HepG2 (cell line): ENCODE data around the gene ZMYND12. TPM values are rescaled to one million over a fixed set of nuclear protein-coding genes. Genes with fewer than 3 reads are reported as not detected.

Source experiments
- ATAC-seq: fragments of 200-7000 bp; cut with Tn5 transposase; 3 replicates; pipeline ENCODE4 v1.9.1; 2020; ENCODE audit warnings: mild to moderate bottlenecking, moderate library complexity
- BruUV-seq: library from RNA; stranded (reverse); fragments of 400-500 nt; replicated peaks from 2 replicates; lab custom pipeline; 2021; lab: Mats Ljungman, UMichigan
- CTCF ChIA-PET: fragments of 300-600 bp; formaldehyde crosslinking; extraction: SDS; loops from one replicate; lab custom pipeline; 2021; ENCODE audit warnings: low total read pairs, inconsistent platforms, low intra/inter-chr PET ratio; lab: Yijun Ruan, JAX
- POLR2A ChIA-PET: fragments of 350-600 bp; sonication (Branson Sonifier 250); formaldehyde crosslinking; loops from one replicate; lab custom pipeline; 2020; ENCODE audit warnings: antibody characterized with exemption, inconsistent platforms; lab: Yijun Ruan, JAX
- DNase-seq: peaks from one replicate; pipeline ENCODE4 v3.0.0-alpha.2; 2015; ENCODE audit warnings: low spot score
- FAIRE-seq: peaks from 3 replicates; lab custom pipeline; 2011; peaks lifted over from hg19 to GRCh38; lab: Jason Lieb, UNC
- H2AFZ ChIP-seq: one replicate; pipeline ENCODE4 v1.6.1; 2011; ENCODE audit warnings: low read length, inconsistent platforms
- H3K27ac ChIP-seq: fragments of 300-600 bp; 3 replicates; pipeline ENCODE4 v1.8.0; 2011; ENCODE audit warnings: mixed run types, mild to moderate bottlenecking, mixed read lengths, low read length, inconsistent platforms; ENCODE audit not compliant: insufficient read depth; ENCODE audit errors: extremely low read length
- H3K27me3 ChIP-seq, 2 experiments: fragments of 200-600 bp in 1 of 2; 2 replicates in 1 of 2; 3 replicates in 1 of 2; pipeline versions ENCODE4 v1.6.0 to v1.8.0; 2011; ENCODE audit warnings: low read length in 2 of 2, mild to moderate bottlenecking in 2 of 2, moderate library complexity in 2 of 2, inconsistent platforms in 1 of 2; ENCODE audit not compliant: insufficient read depth in 2 of 2, control insufficient read depth in 1 of 2
- H3K36me3 ChIP-seq, 2 experiments: fragments of 200-600 bp in 1 of 2; replicated peaks in 1 of 2; 2 replicates in 1 of 2; 3 replicates in 1 of 2; pipeline versions ENCODE4 v1.5.1 to v1.8.0; 2011; ENCODE audit warnings: low read length in 2 of 2, inconsistent platforms in 1 of 2; ENCODE audit not compliant: insufficient read depth in 2 of 2, control insufficient read depth in 1 of 2
- H3K4me1 ChIP-seq: 2 replicates; pipeline ENCODE4 v1.5.1; 2012; ENCODE audit warnings: low read length, inconsistent platforms; ENCODE audit not compliant: insufficient read depth
- H3K4me2 ChIP-seq: 2 replicates; pipeline ENCODE4 v1.6.0; 2011; ENCODE audit warnings: low read depth, low read length, inconsistent platforms
- H3K4me3 ChIP-seq, 3 experiments: fragments of 200-600 bp in 1 of 3; sonication (generic), shearing (Covaris generic) in 1 of 3; replicated peaks in 1 of 3; 2 replicates each; pipeline ENCODE4 v1.5.1; 2011 to 2016; ENCODE audit warnings: low read length in 3 of 3, inconsistent platforms in 2 of 3, low read depth in 2 of 3, mild to moderate bottlenecking in 2 of 3, control low read depth in 1 of 3, mixed read lengths in 1 of 3; ENCODE audit not compliant: insufficient read depth in 1 of 3
- H3K79me2 ChIP-seq: one replicate; pipeline ENCODE4 v1.6.1; 2011; ENCODE audit warnings: low read length, inconsistent platforms; ENCODE audit not compliant: insufficient read depth
- H3K9ac ChIP-seq: 2 replicates; pipeline ENCODE4 v1.6.0; 2011; ENCODE audit warnings: mild to moderate bottlenecking, low read depth, low read length, inconsistent platforms; ENCODE audit not compliant: insufficient read depth
- H3K9me3 ChIP-seq: 2 replicates; pipeline ENCODE4 v1.5.1; 2012; ENCODE audit warnings: mild to moderate bottlenecking, low read length
- H4K20me1 ChIP-seq: 2 replicates; pipeline ENCODE4 v1.6.0; 2011; ENCODE audit warnings: inconsistent platforms, mild to moderate bottlenecking, low read length, moderate library complexity; ENCODE audit not compliant: insufficient read depth
- BHLHE40 ChIP-seq: IDR thresholded peaks from 2 replicates; pipeline ENCODE4 v1.6.1; 2011; ENCODE audit warnings: low read length, improper control_type of control experiment
- FOSL2 ChIP-seq: sonication (generic); formaldehyde crosslinking; IDR thresholded peaks from 2 replicates; pipeline ENCODE4 v1.4.0; 2020; ENCODE audit warnings: missing genetic modification reagents
- ZNF34 ChIP-seq: sonication (generic); formaldehyde crosslinking; IDR thresholded peaks from 2 replicates; pipeline ENCODE4 v1.4.0; 2020; ENCODE audit warnings: mild to moderate bottlenecking, missing genetic modification reagents, borderline replicate concordance
- ZSCAN25 ChIP-seq: sonication (generic); formaldehyde crosslinking; IDR thresholded peaks from 2 replicates; pipeline ENCODE4 v1.8.0; 2022; ENCODE audit warnings: mild to moderate bottlenecking, missing genetic modification reagents
- WGBS: methylation state at CpG from one replicate; pipeline ENCODE4 v1.1.6; 2017; ENCODE audit warnings: low lambda C conversion rate; 5-methylcytosine and 5-hydroxymethylcytosine counted together
- in situ Hi-C: cut with HindIII; loops from 2 replicates; pipeline ENCODE4 v1.10.0; 2017; ENCODE audit warnings: low pct_unique_long_range_greater_than_20kb; ENCODE audit not compliant: extremely low pct_ligation_motif_present
- intact Hi-C: fragments of 100-400 bp; cut with micrococcal nuclease; formaldehyde crosslinking; loops from one replicate; pipeline ENCODE4 v1.10.0; 2022; ENCODE audit not compliant: unreplicated experiment
- polyA plus RNA-seq, 8 experiments: library from polyadenylated mRNA; depleted of rRNA in 3 of 8; stranded (reverse) in 7 of 8; unstranded in 1 of 8; fragments of >200 nt; fragmentation: Illumina TruSeq in 4 of 8; extraction: Trizol in 4 of 8; gene quantifications; 2 replicates each; pipeline versions ENCODE4 v1.2.1 to v1.2.3, GENCODE V29; 2011 to 2016; ENCODE audit warnings: low read depth in 4 of 8, missing spikeins in 1 of 8, mixed read lengths in 1 of 8; ENCODE audit not compliant: insufficient read depth in 1 of 8
- total RNA-seq, 5 experiments: library from RNA; depleted of rRNA; stranded (reverse); fragments of >200 nt; fragmentation: Illumina TruSeq; extraction: Trizol; gene quantifications; 2 replicates each; pipeline ENCODE4 v1.2.3, GENCODE V29; 2016; ENCODE audit warnings: low read depth in 1 of 5
- TF ChIP-seq, protein P1 (sequence below): sonication (generic); formaldehyde crosslinking; IDR thresholded peaks from 2 replicates; pipeline ENCODE4 v1.4.0; 2020; ENCODE audit warnings: missing genetic modification reagents, mild to moderate bottlenecking, borderline replicate concordance

The ZMYND12 gene
- total and polyA plus RNA-seq, 2 of the 13 experiments (the other 11 are each of a cell fraction or from before 2014, with no cell fraction given) = 0.13 to 0.71 TPM

DNA sequence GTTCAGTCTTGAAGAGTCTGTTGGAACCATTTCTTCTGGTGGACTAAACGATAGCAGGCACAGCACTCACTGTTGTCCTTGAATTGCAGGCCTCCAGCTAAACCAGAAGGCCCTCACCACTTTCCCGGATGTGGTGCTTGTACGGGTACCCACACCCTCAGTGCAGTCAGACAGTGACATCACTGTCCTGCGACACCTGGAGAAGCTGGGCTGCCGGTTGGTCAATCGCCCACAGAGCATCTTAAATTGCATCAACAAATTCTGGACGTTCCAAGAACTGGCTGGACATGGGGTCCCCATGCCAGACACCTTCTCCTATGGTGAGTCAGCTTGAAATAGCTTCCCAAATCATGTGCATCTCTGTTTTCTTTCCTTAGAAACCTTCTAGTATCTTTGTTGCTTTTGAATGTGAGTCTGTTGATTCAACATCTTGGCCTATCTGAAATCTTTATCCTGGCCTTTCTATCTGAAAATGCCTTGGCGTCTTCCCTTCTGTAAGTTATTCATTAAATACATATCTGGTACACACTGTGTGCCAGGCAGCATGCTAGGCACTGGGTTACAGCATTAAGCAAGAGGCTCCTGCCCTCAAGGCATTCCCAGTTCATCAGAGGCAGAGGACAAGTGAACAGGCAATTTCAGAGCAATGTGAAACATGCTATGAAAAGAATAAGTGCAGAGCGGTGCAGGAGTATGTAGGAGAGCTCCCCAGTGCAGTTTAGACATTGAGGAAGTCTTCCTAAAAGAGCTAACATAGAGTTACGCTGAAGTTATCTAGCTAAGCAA is 56.3 kb downstream of the ZMYND12 start (continued):
- TF ChIP-seq, protein P1, sequence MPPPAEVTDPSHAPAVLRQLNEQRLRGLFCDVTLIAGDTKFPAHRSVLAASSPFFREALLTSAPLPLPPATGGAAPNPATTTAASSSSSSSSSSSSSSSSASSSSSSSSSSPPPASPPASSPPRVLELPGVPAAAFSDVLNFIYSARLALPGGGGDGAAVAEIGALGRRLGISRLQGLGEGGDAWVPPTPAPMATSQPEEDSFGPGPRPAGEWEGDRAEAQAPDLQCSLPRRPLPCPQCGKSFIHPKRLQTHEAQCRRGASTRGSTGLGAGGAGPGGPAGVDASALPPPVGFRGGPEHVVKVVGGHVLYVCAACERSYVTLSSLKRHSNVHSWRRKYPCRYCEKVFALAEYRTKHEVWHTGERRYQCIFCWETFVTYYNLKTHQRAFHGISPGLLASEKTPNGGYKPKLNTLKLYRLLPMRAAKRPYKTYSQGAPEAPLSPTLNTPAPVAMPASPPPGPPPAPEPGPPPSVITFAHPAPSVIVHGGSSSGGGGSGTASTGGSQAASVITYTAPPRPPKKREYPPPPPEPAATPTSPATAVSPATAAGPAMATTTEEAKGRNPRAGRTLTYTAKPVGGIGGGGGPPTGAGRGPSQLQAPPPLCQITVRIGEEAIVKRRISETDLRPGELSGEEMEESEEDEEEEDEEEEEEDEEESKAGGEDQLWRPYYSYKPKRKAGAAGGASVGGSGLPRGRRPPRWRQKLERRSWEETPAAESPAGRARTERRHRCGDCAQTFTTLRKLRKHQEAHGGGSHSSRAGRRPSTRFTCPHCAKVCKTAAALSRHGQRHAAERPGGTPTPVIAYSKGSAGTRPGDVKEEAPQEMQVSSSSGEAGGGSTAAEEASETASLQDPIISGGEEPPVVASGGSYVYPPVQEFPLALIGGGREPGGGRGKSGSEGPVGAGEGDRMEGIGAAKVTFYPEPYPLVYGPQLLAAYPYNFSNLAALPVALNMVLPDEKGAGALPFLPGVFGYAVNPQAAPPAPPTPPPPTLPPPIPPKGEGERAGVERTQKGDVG (CRISPR knock-in tag) = no peak

DNA sequence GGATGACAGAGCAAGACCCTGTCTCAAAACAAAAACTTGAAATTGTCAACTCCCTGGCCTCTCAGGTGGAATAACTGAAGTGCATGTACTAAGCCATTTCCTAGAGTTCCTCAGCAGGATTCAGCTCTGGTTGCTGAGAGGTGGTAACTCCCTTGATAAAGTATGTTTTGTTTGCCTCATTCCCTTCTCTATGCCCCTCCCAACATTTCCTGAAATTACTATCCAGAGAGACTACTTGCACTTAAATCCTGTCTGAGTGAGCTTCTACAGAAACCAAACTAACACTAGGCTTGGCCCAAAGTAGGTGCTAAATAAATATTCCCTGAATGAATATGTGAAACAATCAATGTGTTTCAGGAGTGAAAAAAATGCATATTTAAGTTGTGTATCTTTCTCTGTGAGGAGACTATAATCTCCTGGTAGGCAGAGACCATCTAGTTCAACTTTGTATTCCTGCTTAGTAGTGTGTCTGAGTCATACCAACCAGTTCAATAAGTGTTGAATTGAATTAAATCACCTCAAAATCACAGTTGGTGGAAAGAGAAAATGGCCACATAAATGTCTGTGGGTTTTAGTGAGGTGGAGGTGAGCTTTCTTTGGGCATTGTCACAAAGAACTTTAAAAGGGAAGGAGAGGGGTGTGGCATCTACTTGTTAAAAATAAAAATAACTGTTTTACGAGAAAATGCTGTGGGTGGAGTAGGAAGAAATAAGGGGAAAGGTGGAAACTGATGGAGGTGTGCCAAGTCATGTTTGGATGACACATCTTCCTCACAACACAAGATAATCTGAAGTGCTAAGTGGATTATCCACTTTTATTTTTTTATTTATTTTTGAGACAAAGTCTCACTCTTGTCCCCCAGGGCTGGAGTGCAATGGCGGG is 62.6 kb downstream of the ZMYND12 start:
- FAIRE-seq = no peak
- ChIA-PET CTCF (no interaction called here), POLR2A (no interaction called here)
- no TSS peak for BruUV-seq
- H3K4me2 ChIP-seq = no peak overlapping the region
- no peaks in the 10 kb centered on the region for H3K4me1 ChIP-seq
- in situ Hi-C loops = no loop called here
- TF ChIP-seq ZNF34 (CRISPR knock-in tag) (no peak), ZSCAN25 (no peak), FOSL2 (CRISPR knock-in tag) (no peak), BHLHE40 (no peak)
- DNase-seq = no peak
- H3K27me3 ChIP-seq = no peaks in the 10 kb centered on the region
- H3K79me2 ChIP-seq = no peaks in the 10 kb centered on the region
- no peak overlapping the region for H3K4me3 ChIP-seq
- H3K9ac ChIP-seq = no peak overlapping the region
- no peaks in the 10 kb centered on the region for H4K20me1 ChIP-seq
- 80% methylated on average over 2 of the region's 2 CpGs for WGBS
- H3K9me3 ChIP-seq = no peaks in the 10 kb centered on the region
- intact Hi-C loops = no loop called here
- H2AFZ ChIP-seq = no peak overlapping the region
- no peaks in the 10 kb centered on the region for H3K36me3 ChIP-seq
- H3K27ac ChIP-seq = no peak overlapping the region
- ATAC-seq = no peak
